PC-3 (cell line): Measurements from ENCODE around the gene CEP85L. TPM values are rescaled to one million over a fixed set of nuclear protein-coding genes. Genes with fewer than 3 reads are reported as not detected.

ENCODE experiments used
- ATAC-seq: fragments of 200-7000 bp; cut with Tn5 transposase; 2 replicates; pipeline ENCODE4 v1.9.1; 2020; ENCODE audit warnings: mild to moderate bottlenecking, moderate library complexity
- BruUV-seq: library from RNA; stranded (reverse); fragments of 400-500 nt; replicated peaks from 2 replicates; lab custom pipeline; 2021; lab: Mats Ljungman, UMichigan
- CTCF ChIA-PET: fragments of 300-600 bp; sonication (Branson Sonifier 250); formaldehyde crosslinking; loops from one replicate; lab custom pipeline; 2022; ENCODE audit warnings: antibody characterized with exemption; lab: Charles Lee
- POLR2A ChIA-PET: fragments of 300-600 bp; sonication (Branson Sonifier 250); formaldehyde crosslinking; loops from one replicate; lab custom pipeline; 2022; ENCODE audit warnings: antibody characterized with exemption; ENCODE audit not compliant: unreplicated experiment; lab: Charles Lee
- DNase-seq: peaks from one replicate; pipeline ENCODE4 v3.0.0-alpha.2; 2015
- H2AFZ ChIP-seq: fragments of 300-600 bp; sonication (generic); 2 replicates; pipeline ENCODE4 v1.6.0; 2016; ENCODE audit warnings: antibody characterized with exemption, low read length
- H3F3A ChIP-seq: fragments of 300-600 bp; sonication (generic); one replicate; pipeline ENCODE4 v1.6.0; 2017; ENCODE audit warnings: antibody characterized with exemption, low read length, control low read depth, mild to moderate bottlenecking; ENCODE audit not compliant: unreplicated experiment
- H3K27ac ChIP-seq: fragments of 300-600 bp; sonication (generic); 2 replicates; pipeline ENCODE4 v1.5.1; 2016; ENCODE audit warnings: mild to moderate bottlenecking, low read length
- H3K27me3 ChIP-seq: fragments of 300-600 bp; sonication (generic); 2 replicates; pipeline ENCODE4 v1.6.1; 2016; ENCODE audit warnings: low read length, mixed read lengths
- H3K36me3 ChIP-seq: fragments of 300-600 bp; sonication (generic); 2 replicates; pipeline ENCODE4 v1.6.1; 2016; ENCODE audit warnings: low read depth, mixed run types, low read length, mixed read lengths
- H3K4me1 ChIP-seq: fragments of 300-600 bp; sonication (generic); 2 replicates; pipeline ENCODE4 v1.5.1; 2016; ENCODE audit warnings: low read length; ENCODE audit not compliant: insufficient read depth
- H3K4me2 ChIP-seq: fragments of 300-600 bp; sonication (generic); 2 replicates; pipeline ENCODE4 v1.6.0; 2016; ENCODE audit warnings: low read length
- H3K4me3 ChIP-seq: fragments of 300-600 bp; sonication (generic); 2 replicates; pipeline ENCODE4 v1.5.1; 2016; ENCODE audit warnings: mild to moderate bottlenecking, low read length, mixed read lengths
- H3K79me2 ChIP-seq: fragments of 300-600 bp; sonication (generic); 2 replicates; pipeline ENCODE4 v1.6.1; 2017; ENCODE audit warnings: low read length, mixed read lengths
- H3K9ac ChIP-seq: fragments of 300-600 bp; sonication (generic); 2 replicates; pipeline ENCODE4 v1.6.0; 2016; ENCODE audit warnings: mild to moderate bottlenecking, low read length
- H3K9me2 ChIP-seq: fragments of 300-600 bp; sonication (generic); replicated peaks from 2 replicates; pipeline ENCODE4 v1.6.1; 2016; ENCODE audit warnings: mixed run types, low read length, mixed read lengths
- H3K9me3 ChIP-seq: fragments of 300-600 bp; sonication (generic); 2 replicates; pipeline ENCODE4 v1.6.1; 2016; ENCODE audit warnings: low read length, mixed read lengths
- H4K20me1 ChIP-seq: fragments of 300-600 bp; sonication (generic); 2 replicates; pipeline ENCODE4 v1.6.1; 2016; ENCODE audit warnings: low read length, mixed read lengths
- CTCF ChIP-seq: fragments of 300-600 bp; sonication (generic); conservative IDR thresholded peaks from 2 replicates; pipeline ENCODE4 v1.5.1; 2017; ENCODE audit warnings: antibody characterized with exemption, low read depth, mild to moderate bottlenecking, low read length
- EZH2 ChIP-seq: fragments of 300-600 bp; sonication (generic); IDR thresholded peaks from one replicate; pipeline ENCODE4 v1.6.1; 2017; ENCODE audit warnings: antibody characterized with exemption, mild to moderate bottlenecking, low read length; ENCODE audit not compliant: unreplicated experiment
- EZH2phosphoT487 ChIP-seq: fragments of 300-600 bp; sonication (generic); IDR thresholded peaks from 2 replicates; pipeline ENCODE4 v1.6.1; 2018; ENCODE audit warnings: mild to moderate bottlenecking, antibody characterized with exemption, low read length, borderline replicate concordance
- intact Hi-C: fragments of 100-400 bp; cut with micrococcal nuclease; formaldehyde crosslinking; loops from 2 replicates; pipeline ENCODE4 v1.9.0; 2023
- total RNA-seq: library from RNA; depleted of rRNA; stranded (reverse); fragments of >200 nt; gene quantifications from 2 replicates; pipeline ENCODE4 v1.2.3, GENCODE V29; 2014

The CEP85L gene
- total RNA-seq, 1 experiment from 2014 or later = 7.8 TPM

GRCh38 chr6:118542184-118542952, 109.0 kb downstream of the CEP85L start:
- Histone ChIP-seq H3F3A (no peaks in the 10 kb centered on the region), H3K79me2 (no peaks in the 10 kb centered on the region), H3K9me3 (no peaks in the 10 kb centered on the region), H3K4me1 (no peaks in the 10 kb centered on the region; the same call in 1 of the 2 replicates), H3K36me3 (no peaks in the 10 kb centered on the region), H3K9me2 (no peaks in the 10 kb centered on the region), H4K20me1 (no peaks in the 10 kb centered on the region), H3K27me3 (no peaks in the 10 kb centered on the region), H3K4me2 (no peak overlapping the region), H2AFZ (no peak overlapping the region), H3K27ac (no peak overlapping the region), H3K9ac (no peak overlapping the region), H3K4me3 (no peak overlapping the region)
- ChIA-PET CTCF (no interaction called here), POLR2A (interaction anchor here (0.6 kb wide), 1 partner anchor 61 kb away, joined by 4 read pairs; no protein-coding TSS in a partner anchor)
- DNase-seq = peak; percentile 29
- intact Hi-C loops = no loop called here
- no peak for TF ChIP-seq EZH2phosphoT487
- TF ChIP-seq CTCF = no peak
- no peak for TF ChIP-seq EZH2
- no TSS peak for BruUV-seq
- no peak for ATAC-seq

- intact Hi-C loops = no loop called here
- no TSS peak for BruUV-seq
These were observed 113.8 kb downstream of the CEP85L start for GRCh38 chr6:118537574-118537973.

More at GRCh38 chr6:118537574-118537973, 113.8 kb downstream of the CEP85L start:
- no peaks in the 10 kb centered on the region for H3F3A ChIP-seq
- H3K36me3 ChIP-seq = no peaks in the 10 kb centered on the region
- no peaks in the 10 kb centered on the region for H3K9me2 ChIP-seq
- no peaks in the 10 kb centered on the region for H3K27me3 ChIP-seq
- no peak for TF ChIP-seq CTCF
- no peak for TF ChIP-seq EZH2
- TF ChIP-seq EZH2phosphoT487 = no peak
- no peak overlapping the region for H3K27ac ChIP-seq
- no peak overlapping the region for H3K4me2 ChIP-seq
- no peak overlapping the region for H3K4me3 ChIP-seq
- H4K20me1 ChIP-seq = no peaks in the 10 kb centered on the region
- DNase-seq (no peak), ATAC-seq (no peak)
- no peak overlapping the region for H2AFZ ChIP-seq
- ChIA-PET POLR2A (no interaction called here), CTCF (interaction anchor here (0.6 kb wide), 1 partner anchor 183 kb away, joined by 4 read pairs; no protein-coding TSS in a partner anchor)
- no peak overlapping the region for H3K9ac ChIP-seq
- no peaks in the 10 kb centered on the region for H3K9me3 ChIP-seq
- no peaks in the 10 kb centered on the region for H3K79me2 ChIP-seq
- H3K4me1 ChIP-seq = no peaks in the 10 kb centered on the region; the same call in 1 of the 2 replicates
